Ishikawa (cell line): ENCODE data around the gene PDE10A.

ENCODE experiments used
- CEBPB ChIP-seq: IDR thresholded peaks from 2 replicates; pipeline ENCODE4 v1.6.1; 2012
- CREB1 ChIP-seq: IDR thresholded peaks from 2 replicates; pipeline ENCODE4 v1.6.1; 2012; ENCODE audit warnings: low read depth
- EGR1 ChIP-seq: IDR thresholded peaks from 2 replicates; pipeline ENCODE4 v1.6.1; 2012
- EP300 ChIP-seq: IDR thresholded peaks from 2 replicates; pipeline ENCODE4 v1.6.1; 2012; ENCODE audit warnings: borderline replicate concordance
- MAX ChIP-seq: IDR thresholded peaks from 2 replicates; pipeline ENCODE4 v1.6.1; 2012
- RAD21 ChIP-seq: IDR thresholded peaks from 2 replicates; pipeline ENCODE4 v1.6.1; 2012; ENCODE audit warnings: low read depth
- TAF1 ChIP-seq: IDR thresholded peaks from 2 replicates; pipeline ENCODE4 v1.6.1; 2012; ENCODE audit warnings: low read depth, mild to moderate bottlenecking
- YY1 ChIP-seq: IDR thresholded peaks from 2 replicates; pipeline ENCODE4 v1.6.1; 2012; ENCODE audit warnings: low read depth
- ZBTB7A ChIP-seq: IDR thresholded peaks from 2 replicates; pipeline ENCODE4 v1.6.1; 2012; ENCODE audit warnings: low read depth

GRCh38 chr6:165689699-165690098 is 26.7 kb upstream of the PDE10A start:
- TF ChIP-seq YY1 = no peak
- no peak for TF ChIP-seq EGR1
- TF ChIP-seq EP300 = no peak
- TF ChIP-seq RAD21 = no peak
- TF ChIP-seq CEBPB = no peak
- TF ChIP-seq MAX = no peak
- TF ChIP-seq TAF1 = no peak
- no peak for TF ChIP-seq ZBTB7A
- no peak for TF ChIP-seq CREB1
